Neuronal stem cell (in vitro differentiated cells): ENCODE measurements around the gene ARHGEF25.
"Not testable (repeated sequence)": the region's sequence is repeated elsewhere in the genome, so short reads cannot be mapped to it uniquely, and the experiment has no call there.

Experiments used
- DNase-seq: peaks from one replicate; pipeline ENCODE4 v3.0.0-alpha.2; 2013; ENCODE audit warnings: low spot score
- H2AFZ ChIP-seq: one replicate; pipeline ENCODE4 v1.6.1; 2013; ENCODE audit warnings: mild to moderate bottlenecking, low read length, inconsistent platforms
- H2AK5ac ChIP-seq: 2 replicates; pipeline ENCODE4 v1.6.1; 2013; ENCODE audit warnings: low read depth, mild to moderate bottlenecking, inconsistent platforms, low read length, moderate library complexity, mixed read lengths
- H2BK120ac ChIP-seq: 2 replicates; pipeline ENCODE4 v1.6.1; 2013; ENCODE audit warnings: low read depth, mild to moderate bottlenecking, inconsistent platforms, low read length, moderate library complexity, mixed read lengths
- H2BK12ac ChIP-seq: one replicate; pipeline ENCODE4 v1.6.1; 2013; ENCODE audit warnings: low read length, inconsistent platforms
- H2BK15ac ChIP-seq: 2 replicates; pipeline ENCODE4 v1.6.1; 2013; ENCODE audit warnings: mild to moderate bottlenecking, low read length, inconsistent platforms, mixed read lengths
- H2BK5ac ChIP-seq: one replicate; pipeline ENCODE4 v1.6.1; 2013; ENCODE audit warnings: inconsistent platforms, mild to moderate bottlenecking, low read length, moderate library complexity
- H3K14ac ChIP-seq: one replicate; pipeline ENCODE4 v1.6.1; 2013; ENCODE audit warnings: low read length, inconsistent platforms
- H3K18ac ChIP-seq: 2 replicates; pipeline ENCODE4 v1.6.1; 2013; ENCODE audit warnings: low read length, inconsistent platforms
- H3K23ac ChIP-seq: 2 replicates; pipeline ENCODE4 v1.6.1; 2013; ENCODE audit warnings: low read depth, mild to moderate bottlenecking, mixed read lengths, low read length, inconsistent platforms; ENCODE audit not compliant: poor library complexity
- H3K27ac ChIP-seq: replicated peaks from 3 replicates; pipeline ENCODE4 v1.5.1; 2013; ENCODE audit warnings: low read length, inconsistent platforms
- H3K27me3 ChIP-seq, 3 experiments: 2 replicates each; pipeline ENCODE4 v1.6.1; 2013; ENCODE audit warnings: low read length in 3 of 3, mild to moderate bottlenecking in 2 of 3, inconsistent platforms in 1 of 3, low read depth in 1 of 3, mixed read lengths in 1 of 3, moderate library complexity in 1 of 3; ENCODE audit not compliant: control insufficient read depth in 3 of 3, insufficient read depth in 3 of 3
- H3K36me3 ChIP-seq, 2 donors: replicated peaks in 1 of 2; 2 replicates each; pipeline ENCODE4 v1.6.1; 2013; ENCODE audit warnings: low read length in 2 of 2; ENCODE audit not compliant: control insufficient read depth in 2 of 2, insufficient read depth in 2 of 2
- H3K4ac ChIP-seq: 2 replicates; pipeline ENCODE4 v1.6.1; 2013; ENCODE audit warnings: inconsistent platforms, mild to moderate bottlenecking, low read length, moderate library complexity
- H3K4me1 ChIP-seq, 2 donors: 1 replicate in 1 of 2; 2 replicates in 1 of 2; pipeline ENCODE4 v1.6.1; 2013; ENCODE audit warnings: low read length in 2 of 2, low read depth in 1 of 2; ENCODE audit not compliant: control insufficient read depth in 2 of 2, insufficient read depth in 1 of 2
- H3K4me2 ChIP-seq: one replicate; pipeline ENCODE4 v1.6.1; 2013; ENCODE audit warnings: mild to moderate bottlenecking, low read length, inconsistent platforms; ENCODE audit not compliant: insufficient read depth, poor library complexity, severe bottlenecking
- H3K4me3 ChIP-seq, 2 donors: 2 replicates each; pipeline ENCODE4 v1.5.1; 2013; ENCODE audit warnings: low read length in 2 of 2, mild to moderate bottlenecking in 2 of 2, inconsistent platforms in 1 of 2, moderate library complexity in 1 of 2
- H3K79me1 ChIP-seq: one replicate; pipeline ENCODE4 v1.6.1; 2013; ENCODE audit warnings: low read depth, mild to moderate bottlenecking, inconsistent platforms, low read length, moderate library complexity
- H3K9ac ChIP-seq: one replicate; pipeline ENCODE4 v1.6.1; 2013; ENCODE audit warnings: mild to moderate bottlenecking, low read depth, low read length, inconsistent platforms; ENCODE audit not compliant: poor library complexity
- H3K9me3 ChIP-seq, 2 donors: replicated peaks in 1 of 2; 2 replicates each; pipeline versions ENCODE3 to v1.6.1; 2013; ENCODE audit warnings: low read length in 2 of 2, mild to moderate bottlenecking in 2 of 2, inconsistent platforms in 1 of 2, low read depth in 1 of 2, mixed read lengths in 1 of 2, moderate library complexity in 1 of 2; ENCODE audit not compliant: control insufficient read depth in 2 of 2, insufficient read depth in 1 of 2
- H4K8ac ChIP-seq: one replicate; pipeline ENCODE4 v1.6.1; 2013; ENCODE audit warnings: low read depth, mild to moderate bottlenecking, inconsistent platforms, low read length, moderate library complexity
- H4K91ac ChIP-seq: one replicate; pipeline ENCODE4 v1.6.1; 2013; ENCODE audit warnings: low read length, low read depth, mild to moderate bottlenecking, inconsistent platforms; ENCODE audit not compliant: poor library complexity
- WGBS, 2 donors: extraction: QIAGEN DNeasy Blood & Tissue Kit; methylation state at CpG; one replicate each; pipeline ENCODE4 v1.1.7; 2013; ENCODE audit warnings: missing lambda C conversion rate in 2 of 2, mixed read lengths in 1 of 2; ENCODE audit not compliant: insufficient read length in 2 of 2, insufficient replicate concordance in 1 of 2; ENCODE audit errors: extremely low coverage in 2 of 2; 5-methylcytosine and 5-hydroxymethylcytosine counted together

Gene ARHGEF25

GRCh38 chr12:57658890-57659289 is 47.7 kb downstream of the ARHGEF25 start:
- Histone ChIP-seq H2BK5ac (no peak overlapping the region), H3K23ac (no peak overlapping the region), H3K4ac (no peak overlapping the region), H3K27me3 (peaks cover 0 to 3% (median 0%) of the 10 kb centered on the region in 3 experiments), H3K4me3 (no peak overlapping the region), H3K14ac (no peak overlapping the region), H3K18ac (no peak overlapping the region), H2AK5ac (no peak overlapping the region), H2BK15ac (no peak overlapping the region), H3K9ac (no peak overlapping the region), H3K4me2 (no peak overlapping the region), H2BK120ac (no peak overlapping the region), H4K91ac (no peak overlapping the region), H4K8ac (no peak overlapping the region), H3K79me1 (no peaks in the 10 kb centered on the region), H3K36me3 (no peaks in the 10 kb centered on the region), H3K4me1 (no peaks in the 10 kb centered on the region), H3K27ac (no peak overlapping the region), H2AFZ (no peak overlapping the region), H3K9me3 (peaks cover 3 to 15% of the 10 kb centered on the region in 2 donors), H2BK12ac (no peak overlapping the region)
- no peak for DNase-seq
- no CpG with 5 or more reads among the region's 3 CpGs for WGBS, 2 donors

DNA sequence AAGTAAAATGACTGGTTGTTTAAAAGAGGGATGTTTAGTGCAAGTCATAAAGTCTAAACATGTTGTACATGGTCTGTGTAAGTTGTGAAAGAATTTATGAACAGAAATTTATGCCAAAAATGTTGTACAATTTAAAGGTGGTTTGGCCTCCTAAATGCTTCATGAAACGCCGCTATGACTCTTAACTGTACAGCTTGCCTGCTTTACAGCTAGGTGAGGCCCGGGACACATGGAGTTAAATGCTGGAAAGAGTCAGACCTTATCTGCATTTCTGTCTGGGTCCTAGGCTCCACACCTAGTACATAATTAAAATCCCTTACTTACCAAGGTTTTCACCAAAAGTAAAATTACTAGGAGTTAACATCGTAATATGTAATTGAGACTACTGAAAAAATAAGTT is 50.1 kb downstream of the ARHGEF25 start:
- Histone ChIP-seq H3K79me1 (no peaks in the 10 kb centered on the region), H3K14ac (no peak overlapping the region), H3K4me1 (no peaks in the 10 kb centered on the region), H3K4me2 (no peak overlapping the region), H3K36me3 (no peaks in the 10 kb centered on the region), H2AFZ (no peak overlapping the region), H4K8ac (no peak overlapping the region), H3K27me3 (peaks cover 0 to 3% (median 0%) of the 10 kb centered on the region in 3 experiments), H2BK120ac (no peak overlapping the region), H4K91ac (no peak overlapping the region), H3K18ac (no peak overlapping the region), H2AK5ac (no peak overlapping the region), H3K4ac (no peak overlapping the region), H3K23ac (no peak overlapping the region), H2BK15ac (no peak overlapping the region), H3K4me3 (no peak overlapping the region), H3K9ac (no peak overlapping the region), H3K27ac (no peak overlapping the region), H3K9me3 (peaks cover 2 to 13% of the 10 kb centered on the region in 2 donors), H2BK12ac (no peak overlapping the region), H2BK5ac (no peak overlapping the region)
- WGBS, 2 donors, result no CpG with 5 or more reads among the region's 4 CpGs
- no peak for DNase-seq

- H2AFZ ChIP-seq, H2BK5ac ChIP-seq, H3K23ac ChIP-seq, H2BK120ac ChIP-seq, H3K9ac ChIP-seq, H4K91ac ChIP-seq, H2AK5ac ChIP-seq, H3K79me1 ChIP-seq, H3K14ac ChIP-seq, H3K27me3 ChIP-seq, H3K4me1 ChIP-seq, H3K27ac ChIP-seq, H2BK15ac ChIP-seq, H4K8ac ChIP-seq, H2BK12ac ChIP-seq, H3K18ac ChIP-seq, DNase-seq, H3K4ac ChIP-seq, H3K36me3 ChIP-seq, H3K4me2 ChIP-seq, H3K4me3 ChIP-seq: not testable (repeated sequence)
- peaks cover 2 to 13% of the 10 kb centered on the region in 2 donors for H3K9me3 ChIP-seq
- no CpG with 5 or more reads among the region's 34 CpGs for WGBS, 2 donors
These were observed 54.0 kb downstream of the ARHGEF25 start for GRCh38 chr12:57665066-57665820.
